8988T (cell line): ENCODE data around the gene PPP3CA.

Experiments used
- DNase-seq: peaks from one replicate; pipeline ENCODE4 v3.0.0; 2011

The PPP3CA gene

GRCh38 chr4:101081695-101082369 is 265.5 kb downstream of the PPP3CA start:
- no peak for DNase-seq

- no peak for DNase-seq
Measured at GRCh38 chr4:101081166-101081565, 266.2 kb downstream of the PPP3CA start.

- DNase-seq, result no peak
Measured at GRCh38 chr4:101078950-101079349, 268.4 kb downstream of the PPP3CA start.

- DNase-seq, result no peak
Measured at GRCh38 chr4:101076032-101076431, 271.3 kb downstream of the PPP3CA start.

GRCh38 chr4:101075536-101075935 is 271.8 kb downstream of the PPP3CA start:
- DNase-seq, result no peak

- DNase-seq, result no peak
Measured at GRCh38 chr4:101074326-101074725, 273.0 kb downstream of the PPP3CA start.

- DNase-seq, result no peak
Measured at GRCh38 chr4:101071241-101071640, 276.1 kb downstream of the PPP3CA start.

GRCh38 chr4:101068115-101068514 is 279.2 kb downstream of the PPP3CA start:
- no peak for DNase-seq

GRCh38 chr4:101067383-101067782 is 279.9 kb downstream of the PPP3CA start:
- DNase-seq, result no peak

GRCh38 chr4:101066626-101067170 is 280.6 kb downstream of the PPP3CA start:
- DNase-seq, result no peak

- no peak for DNase-seq
Measured at GRCh38 chr4:101065935-101066485, 281.3 kb downstream of the PPP3CA start.

- DNase-seq, result no peak
Measured at GRCh38 chr4:101065346-101065745, 282.0 kb downstream of the PPP3CA start.

- no peak for DNase-seq
Measured at GRCh38 chr4:101064541-101065180, 282.7 kb downstream of the PPP3CA start.

- no peak for DNase-seq
Measured at GRCh38 chr4:101055392-101055791, 291.9 kb downstream of the PPP3CA start.

GRCh38 chr4:101050837-101051205 is 296.5 kb downstream of the PPP3CA start:
- DNase-seq, result no peak

GRCh38 chr4:101050088-101050836 is 297.1 kb downstream of the PPP3CA start:
- DNase-seq, result no peak

- no peak for DNase-seq
Measured at GRCh38 chr4:101049549-101050001, 297.8 kb downstream of the PPP3CA start.

GRCh38 chr4:101044766-101045165 is 302.6 kb downstream of the PPP3CA start:
- DNase-seq, result no peak

- DNase-seq, result no peak
Measured at GRCh38 chr4:101042847-101043246, 304.5 kb downstream of the PPP3CA start.

GRCh38 chr4:101040776-101041175 is 306.6 kb downstream of the PPP3CA start:
- DNase-seq, result no peak

GRCh38 chr4:101039367-101039766 is 308.0 kb downstream of the PPP3CA start:
- DNase-seq, result no peak

GRCh38 chr4:101037938-101038413 is 309.4 kb downstream of the PPP3CA start:
- DNase-seq, result no peak

- no peak for DNase-seq
Measured at GRCh38 chr4:101037249-101037648, 310.1 kb downstream of the PPP3CA start.
